Mammary epithelial cell (primary cell): ENCODE data around the gene ABCA9.

Source experiments
- EZH2 ChIP-seq: IDR thresholded peaks from 2 replicates; pipeline ENCODE4 v1.6.1; 2012; ENCODE audit warnings: low read length, inconsistent platforms, borderline replicate concordance
- TF ChIP-seq, protein P1 (sequence below), 2 donors: IDR thresholded peaks in 1 of 2; conservative IDR thresholded peaks in 1 of 2; 2 replicates each; pipeline ENCODE4 v1.5.1; 2011 to 2012; ENCODE audit warnings: inconsistent platforms in 2 of 2, low read length in 2 of 2, mild to moderate bottlenecking in 2 of 2, control low read depth in 1 of 2, low read depth in 1 of 2; ENCODE audit not compliant: insufficient read depth in 1 of 2; ENCODE audit errors: extremely low read depth in 1 of 2

DNA sequence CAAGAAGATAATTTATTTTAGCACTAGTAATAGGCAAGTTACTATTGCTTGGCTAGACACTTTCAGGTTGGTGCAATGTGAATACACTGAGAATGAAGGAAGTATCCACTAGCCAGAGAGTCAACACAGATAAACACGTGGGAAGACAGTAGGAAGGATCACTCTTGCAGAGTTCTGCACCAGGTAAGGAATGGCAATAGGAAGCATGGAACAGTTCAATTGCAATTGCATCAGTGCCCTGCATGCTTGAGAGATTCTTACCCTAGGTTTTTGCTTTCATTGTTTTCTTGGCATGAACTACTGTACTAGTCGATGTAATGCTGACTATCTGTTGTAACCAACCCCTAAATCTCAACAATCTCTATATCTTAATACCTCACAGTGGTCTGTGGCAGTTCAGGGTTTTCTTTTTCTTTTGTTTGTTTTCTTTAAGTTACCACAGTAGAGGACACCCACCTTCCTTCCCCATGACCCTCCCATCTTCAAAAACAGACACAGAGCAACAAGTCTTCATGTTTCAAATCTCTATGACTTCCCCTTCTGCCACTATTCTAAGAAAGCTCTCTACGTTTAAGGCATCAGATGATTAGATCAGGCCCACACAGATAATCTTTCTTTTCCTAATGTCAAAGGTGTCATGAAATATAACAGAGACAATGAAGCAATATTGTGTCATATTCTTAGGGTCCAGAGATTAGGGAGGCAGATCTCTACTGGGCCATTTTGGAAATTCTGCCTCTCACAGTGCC lies 87.5 kb downstream of the ABCA9 start:
- TF ChIP-seq, protein P1, sequence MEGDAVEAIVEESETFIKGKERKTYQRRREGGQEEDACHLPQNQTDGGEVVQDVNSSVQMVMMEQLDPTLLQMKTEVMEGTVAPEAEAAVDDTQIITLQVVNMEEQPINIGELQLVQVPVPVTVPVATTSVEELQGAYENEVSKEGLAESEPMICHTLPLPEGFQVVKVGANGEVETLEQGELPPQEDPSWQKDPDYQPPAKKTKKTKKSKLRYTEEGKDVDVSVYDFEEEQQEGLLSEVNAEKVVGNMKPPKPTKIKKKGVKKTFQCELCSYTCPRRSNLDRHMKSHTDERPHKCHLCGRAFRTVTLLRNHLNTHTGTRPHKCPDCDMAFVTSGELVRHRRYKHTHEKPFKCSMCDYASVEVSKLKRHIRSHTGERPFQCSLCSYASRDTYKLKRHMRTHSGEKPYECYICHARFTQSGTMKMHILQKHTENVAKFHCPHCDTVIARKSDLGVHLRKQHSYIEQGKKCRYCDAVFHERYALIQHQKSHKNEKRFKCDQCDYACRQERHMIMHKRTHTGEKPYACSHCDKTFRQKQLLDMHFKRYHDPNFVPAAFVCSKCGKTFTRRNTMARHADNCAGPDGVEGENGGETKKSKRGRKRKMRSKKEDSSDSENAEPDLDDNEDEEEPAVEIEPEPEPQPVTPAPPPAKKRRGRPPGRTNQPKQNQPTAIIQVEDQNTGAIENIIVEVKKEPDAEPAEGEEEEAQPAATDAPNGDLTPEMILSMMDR (conservative IDR thresholded peaks at IDR 0.05 in 1 of 2, IDR thresholded peaks at IDR 0.05 in 1 of 2; ENCODE audit: extremely low read depth in 1 of 2, insufficient read depth in 1 of 2, low read depth in 1 of 2, low read length in 2 of 2) = no peak
- TF ChIP-seq EZH2 = no peak
